Astrocyte (in vitro differentiated cells and primary cell): Measurements from ENCODE around the gene ATP6V0D1. TPM values are rescaled to one million over a fixed set of nuclear protein-coding genes. Genes with fewer than 3 reads are reported as not detected.

Experiments used
- DNase-seq: peaks from one replicate; pipeline ENCODE4 v3.0.0-alpha.2; 2010; ENCODE audit warnings: low read depth
- FAIRE-seq: peaks from 2 replicates; lab custom pipeline; 2011; peaks lifted over from hg19 to GRCh38; lab: Jason Lieb, UNC
- H2AFZ ChIP-seq: 2 replicates; pipeline ENCODE4 v1.6.0; 2012; ENCODE audit warnings: low read depth, low read length, inconsistent platforms
- H3K27ac ChIP-seq: 2 replicates; pipeline ENCODE4 v1.5.1; 2011; ENCODE audit warnings: low read depth, low read length, inconsistent platforms
- H3K27me3 ChIP-seq: 2 replicates; pipeline ENCODE4 v1.6.0; 2011; ENCODE audit warnings: low read length, inconsistent platforms; ENCODE audit not compliant: insufficient read depth
- H3K36me3 ChIP-seq: 2 replicates; pipeline ENCODE4 v1.5.1; 2011; ENCODE audit warnings: low read length, inconsistent platforms; ENCODE audit not compliant: insufficient read depth
- H3K4me1 ChIP-seq: 2 replicates; pipeline ENCODE4 v1.5.1; 2011; ENCODE audit warnings: low read length, inconsistent platforms; ENCODE audit not compliant: insufficient read depth
- H3K4me2 ChIP-seq: 2 replicates; pipeline ENCODE4 v1.6.0; 2012; ENCODE audit warnings: low read length, inconsistent platforms
- H3K4me3 ChIP-seq: 2 replicates; pipeline ENCODE4 v1.5.1; 2011; ENCODE audit warnings: low read depth, mild to moderate bottlenecking, low read length, inconsistent platforms; ENCODE audit not compliant: insufficient read depth
- H3K79me2 ChIP-seq: 2 replicates; pipeline ENCODE4 v1.6.0; 2012; ENCODE audit warnings: mild to moderate bottlenecking, low read length, inconsistent platforms; ENCODE audit not compliant: insufficient read depth
- H3K9ac ChIP-seq: 2 replicates; pipeline ENCODE4 v1.6.0; 2012; ENCODE audit warnings: mild to moderate bottlenecking, low read length, inconsistent platforms
- H3K9me3 ChIP-seq: 2 replicates; pipeline ENCODE4 v1.5.1; 2012; ENCODE audit warnings: low read depth, mild to moderate bottlenecking, low read length, inconsistent platforms; ENCODE audit not compliant: insufficient read depth
- H4K20me1 ChIP-seq: 2 replicates; pipeline ENCODE4 v1.6.0; 2012; ENCODE audit warnings: low read length, inconsistent platforms; ENCODE audit not compliant: insufficient read depth
- H3K27ac Mint-ChIP-seq: one replicate; pipeline ENCODE4 v1.8.0; 2021; ENCODE audit warnings: mild to moderate bottlenecking, mixed read lengths; ENCODE audit not compliant: unreplicated experiment
- H3K27me3 Mint-ChIP-seq: one replicate; pipeline ENCODE4 v1.8.0; 2021; ENCODE audit warnings: low read depth, mixed read lengths; ENCODE audit not compliant: unreplicated experiment
- H3K36me3 Mint-ChIP-seq: one replicate; pipeline ENCODE4 v1.8.0; 2021; ENCODE audit warnings: low read depth, mixed read lengths; ENCODE audit not compliant: unreplicated experiment
- H3K4me1 Mint-ChIP-seq: one replicate; pipeline ENCODE4 v1.8.0; 2021; ENCODE audit warnings: low read depth, mixed read lengths; ENCODE audit not compliant: unreplicated experiment
- H3K4me3 Mint-ChIP-seq: one replicate; pipeline ENCODE4 v1.8.0; 2021; ENCODE audit warnings: mild to moderate bottlenecking, moderate library complexity, mixed read lengths; ENCODE audit not compliant: unreplicated experiment
- H3K9me3 Mint-ChIP-seq: one replicate; pipeline ENCODE4 v1.8.0; 2021; ENCODE audit warnings: mild to moderate bottlenecking, mixed read lengths; ENCODE audit not compliant: unreplicated experiment
- EZH2 ChIP-seq: IDR thresholded peaks from 2 replicates; pipeline ENCODE4 v1.6.1; 2012; ENCODE audit warnings: mild to moderate bottlenecking, low read length, inconsistent platforms; ENCODE audit not compliant: insufficient read depth
- total RNA-seq: library from RNA; stranded (reverse); gene quantifications from 2 replicates; pipeline ENCODE4 v1.2.1, GENCODE V29; 2021
- TF ChIP-seq, protein P1 (sequence below): IDR thresholded peaks from 2 replicates; pipeline ENCODE4 v1.5.1; 2011; ENCODE audit warnings: low read depth, mild to moderate bottlenecking, inconsistent platforms, low read length, moderate library complexity; ENCODE audit not compliant: insufficient read depth

The ATP6V0D1 gene
- total RNA-seq, 1 donor from 2014 or later = 114 TPM

DNA sequence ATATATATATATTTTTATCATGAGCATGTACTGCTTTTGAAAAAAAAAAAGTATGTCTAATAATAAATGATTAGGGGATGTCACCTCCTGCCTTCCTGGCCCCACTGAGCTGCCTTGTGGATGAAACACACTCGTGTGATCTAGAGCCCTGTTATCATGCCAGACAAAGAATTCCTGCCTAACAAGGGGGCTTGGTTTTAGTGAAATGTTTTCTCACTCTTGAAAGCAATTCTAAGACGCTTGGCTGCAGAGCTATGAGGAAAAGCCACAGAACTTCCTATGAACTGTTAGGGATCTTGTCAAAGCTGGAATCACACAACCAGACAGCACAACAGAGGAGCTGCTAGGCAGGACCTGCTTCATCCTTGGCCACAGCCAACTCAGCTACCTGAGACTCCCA, 68.7 kb downstream of the ATP6V0D1 start:
- H3K9ac ChIP-seq = no peak overlapping the region
- no peaks in the 10 kb centered on the region for H3K79me2 ChIP-seq
- H2AFZ ChIP-seq = no peak overlapping the region
- no peaks in the 10 kb centered on the region for H3K36me3 ChIP-seq
- H3K4me1 Mint-ChIP-seq = peaks cover 7% of the 10 kb centered on the region
- FAIRE-seq = no peak
- H3K27ac Mint-ChIP-seq = no peak overlapping the region
- H3K27me3 ChIP-seq = no peaks in the 10 kb centered on the region
- no peak overlapping the region for H3K27ac ChIP-seq
- DNase-seq = peak; percentile 31
- no peak overlapping the region for H3K4me2 ChIP-seq
- H3K4me3 ChIP-seq = no peak overlapping the region
- no peaks in the 10 kb centered on the region for H3K9me3 Mint-ChIP-seq
- TF ChIP-seq, protein P1, sequence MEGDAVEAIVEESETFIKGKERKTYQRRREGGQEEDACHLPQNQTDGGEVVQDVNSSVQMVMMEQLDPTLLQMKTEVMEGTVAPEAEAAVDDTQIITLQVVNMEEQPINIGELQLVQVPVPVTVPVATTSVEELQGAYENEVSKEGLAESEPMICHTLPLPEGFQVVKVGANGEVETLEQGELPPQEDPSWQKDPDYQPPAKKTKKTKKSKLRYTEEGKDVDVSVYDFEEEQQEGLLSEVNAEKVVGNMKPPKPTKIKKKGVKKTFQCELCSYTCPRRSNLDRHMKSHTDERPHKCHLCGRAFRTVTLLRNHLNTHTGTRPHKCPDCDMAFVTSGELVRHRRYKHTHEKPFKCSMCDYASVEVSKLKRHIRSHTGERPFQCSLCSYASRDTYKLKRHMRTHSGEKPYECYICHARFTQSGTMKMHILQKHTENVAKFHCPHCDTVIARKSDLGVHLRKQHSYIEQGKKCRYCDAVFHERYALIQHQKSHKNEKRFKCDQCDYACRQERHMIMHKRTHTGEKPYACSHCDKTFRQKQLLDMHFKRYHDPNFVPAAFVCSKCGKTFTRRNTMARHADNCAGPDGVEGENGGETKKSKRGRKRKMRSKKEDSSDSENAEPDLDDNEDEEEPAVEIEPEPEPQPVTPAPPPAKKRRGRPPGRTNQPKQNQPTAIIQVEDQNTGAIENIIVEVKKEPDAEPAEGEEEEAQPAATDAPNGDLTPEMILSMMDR = no peak
- no peak for TF ChIP-seq EZH2
- no peak overlapping the region for H3K4me3 Mint-ChIP-seq
- H3K27me3 Mint-ChIP-seq = peaks cover 8% of the 10 kb centered on the region
- no peaks in the 10 kb centered on the region for H4K20me1 ChIP-seq
- H3K4me1 ChIP-seq = peaks cover 8% of the 10 kb centered on the region
- H3K36me3 Mint-ChIP-seq = peaks cover 4% of the 10 kb centered on the region
- no peaks in the 10 kb centered on the region for H3K9me3 ChIP-seq

DNA sequence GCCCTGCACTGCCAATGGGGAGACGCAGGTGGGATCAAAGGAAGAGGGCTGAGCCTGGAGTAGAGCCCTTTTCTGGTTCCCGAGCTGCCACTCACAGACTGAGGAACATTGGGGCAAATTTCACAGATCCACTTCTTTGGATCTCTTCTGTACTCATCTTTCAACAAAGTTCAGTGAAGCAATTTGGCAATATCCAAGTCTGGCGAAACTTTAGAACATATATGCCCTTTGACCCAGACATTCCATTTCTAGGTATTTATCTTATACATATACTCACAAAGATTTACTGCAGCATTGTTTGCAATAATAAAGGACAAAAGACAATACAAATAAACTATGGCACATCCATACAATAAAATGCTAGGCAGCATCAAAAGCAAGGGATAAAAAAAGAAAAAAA, 69.6 kb downstream of the ATP6V0D1 start:
- Histone ChIP-seq H3K27me3 (no peaks in the 10 kb centered on the region), H3K36me3 (no peaks in the 10 kb centered on the region), H3K27ac (no peak overlapping the region), H3K4me2 (no peak overlapping the region), H4K20me1 (no peaks in the 10 kb centered on the region), H2AFZ (no peak overlapping the region), H3K9ac (no peak overlapping the region), H3K4me1 (peaks cover 17% of the 10 kb centered on the region), H3K4me3 (no peak overlapping the region), H3K9me3 (no peaks in the 10 kb centered on the region), H3K79me2 (no peaks in the 10 kb centered on the region)
- Mint-ChIP-seq H3K27me3 (peaks cover 4% of the 10 kb centered on the region), H3K27ac (no peak overlapping the region), H3K4me3 (no peak overlapping the region), H3K4me1 (peaks cover 12% of the 10 kb centered on the region), H3K36me3 (peaks cover 4% of the 10 kb centered on the region), H3K9me3 (no peaks in the 10 kb centered on the region)
- DNase-seq (no peak), FAIRE-seq (no peak)
- TF ChIP-seq EZH2 = no peak
- TF ChIP-seq, protein P1 = no peak

DNA sequence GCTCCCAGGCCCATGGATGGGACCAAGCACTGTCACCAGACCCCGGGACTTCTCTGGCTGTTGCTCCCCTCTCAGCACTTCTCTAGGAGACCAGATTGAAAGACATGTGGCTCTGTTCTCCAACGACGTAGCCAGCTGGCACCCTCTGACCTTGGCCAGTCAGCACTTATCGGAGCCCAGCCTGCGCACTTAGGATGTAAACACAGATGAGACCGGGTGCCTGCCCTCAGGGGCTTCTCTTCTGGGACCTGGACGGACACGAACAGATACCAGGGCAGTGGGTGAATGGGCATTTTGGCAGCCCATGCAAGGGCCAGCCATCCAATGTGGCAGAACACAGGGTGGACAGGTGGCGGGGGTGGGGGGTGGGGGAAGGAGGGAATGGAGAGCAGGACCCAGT, 71.3 kb downstream of the ATP6V0D1 start:
- DNase-seq = no peak
- Mint-ChIP-seq H3K27me3 (peaks cover 4% of the 10 kb centered on the region), H3K27ac (no peak overlapping the region), H3K36me3 (peaks cover 4% of the 10 kb centered on the region), H3K4me3 (no peak overlapping the region), H3K4me1 (peaks cover 14% of the 10 kb centered on the region), H3K9me3 (no peaks in the 10 kb centered on the region)
- H3K4me1 ChIP-seq = peaks cover 21% of the 10 kb centered on the region
- H3K27ac ChIP-seq = no peak overlapping the region
- H3K9ac ChIP-seq = no peak overlapping the region
- no peak overlapping the region for H3K4me3 ChIP-seq
- H3K79me2 ChIP-seq = no peaks in the 10 kb centered on the region
- no peak for FAIRE-seq
- H3K9me3 ChIP-seq = no peaks in the 10 kb centered on the region
- H3K27me3 ChIP-seq = no peaks in the 10 kb centered on the region
- H3K4me2 ChIP-seq = no peak overlapping the region
- H3K36me3 ChIP-seq = no peaks in the 10 kb centered on the region
- no peak overlapping the region for H2AFZ ChIP-seq
- H4K20me1 ChIP-seq = no peaks in the 10 kb centered on the region
- TF ChIP-seq, protein P1 = no peak
- no peak for TF ChIP-seq EZH2
